ENCODE measurements around the gene ZFP1. TPM values are rescaled to one million over a fixed set of nuclear protein-coding genes. Genes with fewer than 3 reads are reported as not detected.

ZFP1 gene
- total RNA-seq, 1 donor from 2014 or later, result 21.8 TPM

DNA sequence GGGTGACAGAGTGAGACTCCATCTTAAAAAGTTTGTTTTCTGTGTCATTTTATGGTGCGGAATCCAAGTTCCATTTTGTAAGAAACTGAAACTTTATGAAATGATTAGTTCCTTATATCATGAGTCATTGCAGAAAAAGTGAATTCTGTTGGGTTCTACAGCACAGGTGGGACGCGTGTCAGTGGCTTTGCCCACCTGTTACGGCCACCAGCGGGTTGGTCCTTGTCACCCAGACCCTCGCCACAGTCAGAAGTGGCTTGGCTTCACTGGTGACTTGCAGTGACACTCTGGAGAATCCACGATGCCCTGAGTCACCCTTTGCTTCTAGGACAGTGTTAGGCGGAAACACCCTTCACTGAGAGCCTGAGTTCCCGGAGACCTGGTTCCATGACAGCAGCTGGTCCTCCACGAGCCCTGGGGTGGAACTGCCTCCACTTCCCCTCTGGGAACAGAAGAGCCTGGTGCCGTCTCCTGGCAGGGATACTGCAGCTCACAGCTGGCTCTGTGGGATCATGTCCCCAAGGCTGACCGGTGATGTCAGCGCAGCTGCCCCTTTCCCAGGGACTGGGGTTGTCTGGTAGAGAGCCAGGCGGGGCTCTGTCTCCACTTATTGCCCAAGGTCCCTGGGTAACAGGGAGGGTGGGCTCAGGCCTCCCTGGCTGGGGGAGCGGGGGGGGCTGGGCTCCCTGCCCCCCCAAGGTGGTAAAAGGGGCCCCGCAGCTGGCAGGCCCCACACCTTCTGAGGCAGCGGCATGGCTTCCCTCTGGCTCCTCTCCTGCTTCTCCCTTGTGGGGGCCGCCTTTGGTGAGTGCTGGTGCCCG is 70.1 kb downstream of the ZFP1 start, which contains the start of gene CTRB1:
TSS of gene CTRB1 (plus strand) at position 733 of the 821 bp plus-strand sequence. CDS start at position 753, 20 bp downstream.
- Mint-ChIP-seq H3K36me3 (no peaks in the 10 kb centered on the region), H3K27me3 (ENCODE audit: low read depth) (no peaks in the 10 kb centered on the region), H3K9me3 (no peaks in the 10 kb centered on the region), H3K27ac (no peak within 1 kb of the TSS), H3K4me1 (peaks cover 4% of the 10 kb centered on the region), H3K4me3 (no peak within 1 kb of the TSS)
- TF ChIP-seq, protein P1, sequence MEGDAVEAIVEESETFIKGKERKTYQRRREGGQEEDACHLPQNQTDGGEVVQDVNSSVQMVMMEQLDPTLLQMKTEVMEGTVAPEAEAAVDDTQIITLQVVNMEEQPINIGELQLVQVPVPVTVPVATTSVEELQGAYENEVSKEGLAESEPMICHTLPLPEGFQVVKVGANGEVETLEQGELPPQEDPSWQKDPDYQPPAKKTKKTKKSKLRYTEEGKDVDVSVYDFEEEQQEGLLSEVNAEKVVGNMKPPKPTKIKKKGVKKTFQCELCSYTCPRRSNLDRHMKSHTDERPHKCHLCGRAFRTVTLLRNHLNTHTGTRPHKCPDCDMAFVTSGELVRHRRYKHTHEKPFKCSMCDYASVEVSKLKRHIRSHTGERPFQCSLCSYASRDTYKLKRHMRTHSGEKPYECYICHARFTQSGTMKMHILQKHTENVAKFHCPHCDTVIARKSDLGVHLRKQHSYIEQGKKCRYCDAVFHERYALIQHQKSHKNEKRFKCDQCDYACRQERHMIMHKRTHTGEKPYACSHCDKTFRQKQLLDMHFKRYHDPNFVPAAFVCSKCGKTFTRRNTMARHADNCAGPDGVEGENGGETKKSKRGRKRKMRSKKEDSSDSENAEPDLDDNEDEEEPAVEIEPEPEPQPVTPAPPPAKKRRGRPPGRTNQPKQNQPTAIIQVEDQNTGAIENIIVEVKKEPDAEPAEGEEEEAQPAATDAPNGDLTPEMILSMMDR (IDR thresholded peaks at IDR 0.05; ENCODE audit: unreplicated experiment), result no peak
- DNase-seq (ENCODE audit: low spot score in 2 of 2, unreplicated experiment in 2 of 2), result no peak

DNA sequence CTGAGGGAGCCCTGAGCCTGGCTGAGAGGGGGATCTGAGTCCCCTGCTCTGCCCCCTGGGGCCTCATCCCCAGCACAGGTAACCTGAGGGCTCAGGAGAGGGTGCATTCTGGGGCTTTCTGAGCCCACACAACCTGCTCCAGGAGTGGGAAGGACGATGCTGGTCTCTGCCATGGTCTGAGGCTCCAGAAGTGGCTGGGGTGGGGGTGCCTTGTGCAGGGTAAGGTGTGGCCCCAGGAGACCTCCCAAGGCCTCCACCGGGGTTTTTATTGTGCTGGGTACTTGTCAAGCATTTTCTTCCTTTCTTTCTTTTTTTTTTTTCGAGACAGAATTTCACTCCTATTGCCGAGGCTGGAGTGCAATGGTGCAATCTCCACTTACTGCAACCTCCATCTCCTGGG is 70.8 kb downstream of the ZFP1 start:
- no peaks in the 10 kb centered on the region for H3K36me3 Mint-ChIP-seq
- H3K27me3 Mint-ChIP-seq (ENCODE audit: low read depth), result no peaks in the 10 kb centered on the region
- DNase-seq (ENCODE audit: low spot score in 2 of 2, unreplicated experiment in 2 of 2), result no peak
- no peak overlapping the region for H3K27ac Mint-ChIP-seq
- H3K4me3 Mint-ChIP-seq, result no peak overlapping the region
- TF ChIP-seq, protein P1 (IDR thresholded peaks at IDR 0.05; ENCODE audit: unreplicated experiment), result no peak
- H3K9me3 Mint-ChIP-seq, result no peaks in the 10 kb centered on the region
- H3K4me1 Mint-ChIP-seq, result peaks cover 4% of the 10 kb centered on the region

DNA sequence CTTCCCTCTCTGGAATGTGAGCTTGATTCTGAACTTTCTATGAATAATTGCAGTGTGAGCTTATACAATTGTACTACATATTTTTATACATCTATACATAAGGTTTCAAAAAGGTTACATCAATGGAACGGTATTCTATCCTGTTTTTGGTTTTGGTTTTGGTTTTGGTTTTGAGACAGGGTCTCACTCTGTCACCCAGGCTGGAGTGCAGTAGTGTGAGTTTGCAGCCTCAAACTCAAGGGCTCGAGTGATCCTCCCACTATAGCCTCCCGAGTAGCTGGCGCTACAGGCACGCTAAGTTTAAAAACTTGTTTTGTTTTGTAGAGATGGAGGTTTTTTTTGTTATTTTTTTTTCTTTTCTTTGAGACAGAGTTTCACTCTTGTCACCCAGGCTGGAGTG is 71.5 kb downstream of the ZFP1 start:
- Mint-ChIP-seq H3K27me3 (ENCODE audit: low read depth) (peaks cover 2% of the 10 kb centered on the region), H3K27ac (no peak overlapping the region)

More for the DNA sequence above, 71.5 kb downstream of the ZFP1 start:
- TF ChIP-seq, protein P1 (IDR thresholded peaks at IDR 0.05; ENCODE audit: unreplicated experiment), result no peak
- Mint-ChIP-seq H3K9me3 (no peaks in the 10 kb centered on the region), H3K4me3 (no peak overlapping the region), H3K36me3 (no peaks in the 10 kb centered on the region), H3K4me1 (peaks cover 4% of the 10 kb centered on the region)
- no peak for DNase-seq (ENCODE audit: low spot score in 2 of 2, unreplicated experiment in 2 of 2)

Other genes starting within 250 kb of the ZFP1 start
- 115 to 134 TPM (median 127 TPM) in 3 replicates for gene WDR59, start 163.4 kb upstream of the ZFP1 start, total RNA-seq
- gene ZNRF1, start 149.5 kb upstream of the ZFP1 start, total RNA-seq, result 52.9 to 55.0 TPM (median 53.1 TPM) in 3 replicates
- 0.65 to 0.86 TPM (median 0.66 TPM) in 3 replicates for gene LDHD, start 31.7 kb upstream of the ZFP1 start, total RNA-seq
- not detected in 3 replicates for gene CTRB2, start 58.6 kb downstream of the ZFP1 start, total RNA-seq
- not detected in 3 replicates for gene CTRB1, start 70.5 kb downstream of the ZFP1 start, total RNA-seq
- gene BCAR1, start 103.1 kb downstream of the ZFP1 start, total RNA-seq, result 87.3 to 95.9 TPM (median 95.1 TPM) in 3 replicates